Stimulated activated CD8-positive, alpha-beta memory T cell treated with anti-CD3 and anti-CD28 coated beads, Interleukin-4, amount 100 ng/mL, for 48 hours (primary cell): ENCODE data around the gene POU6F2.

ENCODE experiments used
- DNase-seq: peaks from one replicate; pipeline ENCODE4 v3.0.0-alpha.2; 2020

Gene POU6F2

DNA sequence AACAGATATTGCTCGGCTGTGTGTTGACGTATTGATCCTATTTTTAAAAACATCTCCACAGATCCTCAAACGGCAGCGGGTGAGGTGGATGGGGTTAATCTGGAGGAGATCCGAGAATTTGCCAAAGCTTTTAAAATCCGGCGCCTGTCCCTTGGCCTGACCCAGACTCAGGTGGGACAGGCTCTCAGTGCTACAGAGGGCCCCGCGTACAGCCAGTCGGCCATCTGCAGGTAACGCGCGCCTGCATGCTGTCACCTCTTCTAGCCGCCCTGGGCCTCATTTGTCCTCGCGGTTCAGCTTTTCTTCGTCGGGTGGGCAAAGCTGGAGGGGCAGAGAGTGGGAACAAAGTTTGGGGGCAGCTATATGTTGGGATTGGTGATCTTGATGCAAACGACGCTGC lies 482.8 kb downstream of the POU6F2 start:
- DNase-seq = no peak

DNA sequence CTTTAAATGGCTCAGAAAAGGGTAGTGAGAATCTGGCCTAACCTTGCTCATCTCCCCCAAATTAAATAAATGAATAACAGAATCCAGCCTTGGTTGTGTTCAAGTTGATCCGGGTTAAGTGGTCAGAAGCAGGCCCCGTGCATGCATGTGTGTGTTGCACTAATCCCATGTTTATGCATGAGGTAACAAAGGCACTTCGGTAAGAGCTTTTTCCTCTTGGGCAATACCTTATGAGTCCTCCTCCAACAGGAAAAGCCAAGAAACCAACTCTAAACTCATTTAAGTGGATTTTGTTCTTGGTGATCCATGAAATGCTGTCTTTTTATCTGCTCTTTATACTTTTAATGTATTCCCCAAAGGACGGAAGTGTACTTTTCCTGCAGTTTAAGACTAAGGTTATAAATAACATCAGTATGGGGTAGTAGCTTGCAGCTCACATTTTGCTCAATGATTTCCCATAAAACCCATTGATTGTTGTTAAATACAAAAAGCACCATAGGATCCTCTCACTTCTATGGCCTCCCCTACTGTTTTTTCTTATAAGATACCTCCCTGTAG lies 483.6 kb downstream of the POU6F2 start:
- DNase-seq = no peak

DNA sequence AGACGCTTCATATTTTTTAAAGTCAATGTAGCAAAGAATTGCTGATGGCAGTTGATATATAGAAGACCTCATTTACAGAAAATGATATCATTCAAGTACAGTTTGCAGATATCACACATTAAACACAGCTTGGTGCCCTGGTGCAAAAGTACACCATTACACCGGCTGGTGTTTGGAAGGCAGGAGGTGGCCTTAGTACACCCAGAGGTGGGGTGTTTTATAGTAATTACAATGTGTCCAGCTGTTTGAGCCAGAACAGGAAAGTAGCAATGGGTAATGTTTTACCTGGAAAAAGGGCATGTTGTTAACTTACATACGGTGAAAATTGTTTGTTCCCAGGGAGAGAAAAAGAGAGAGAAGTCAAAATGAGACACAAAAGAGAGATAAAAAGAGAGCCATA lies 485.5 kb downstream of the POU6F2 start:
- no peak for DNase-seq

DNA sequence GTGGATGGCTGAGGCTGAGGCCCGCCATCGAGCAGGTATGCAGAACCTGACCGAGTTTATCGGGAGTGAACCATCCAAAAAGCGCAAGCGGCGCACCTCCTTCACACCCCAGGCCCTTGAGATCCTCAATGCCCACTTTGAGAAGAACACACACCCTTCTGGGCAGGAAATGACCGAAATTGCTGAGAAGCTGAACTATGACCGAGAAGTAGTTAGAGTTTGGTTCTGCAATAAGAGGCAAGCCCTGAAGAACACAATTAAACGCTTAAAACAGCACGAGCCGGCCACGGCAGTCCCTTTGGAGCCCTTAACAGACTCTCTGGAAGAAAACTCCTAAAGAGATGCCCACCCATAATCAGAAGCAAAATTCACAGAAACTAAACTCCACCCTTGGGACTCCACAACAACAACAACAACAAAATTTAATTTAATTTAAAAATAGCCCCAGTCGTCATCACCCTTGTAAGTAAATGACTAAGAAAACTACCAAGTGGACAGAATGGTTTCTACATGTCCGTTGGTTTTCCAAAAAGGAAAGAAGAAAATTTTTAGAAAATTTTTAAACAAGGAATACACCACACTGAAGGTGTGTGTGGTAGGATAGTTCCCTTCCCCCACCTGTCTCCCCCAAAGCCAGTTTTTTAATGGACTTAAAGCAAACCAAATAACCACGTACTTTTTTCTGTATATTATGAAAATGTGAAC lies 486.8 kb downstream of the POU6F2 start:
- DNase-seq = no peak

DNA sequence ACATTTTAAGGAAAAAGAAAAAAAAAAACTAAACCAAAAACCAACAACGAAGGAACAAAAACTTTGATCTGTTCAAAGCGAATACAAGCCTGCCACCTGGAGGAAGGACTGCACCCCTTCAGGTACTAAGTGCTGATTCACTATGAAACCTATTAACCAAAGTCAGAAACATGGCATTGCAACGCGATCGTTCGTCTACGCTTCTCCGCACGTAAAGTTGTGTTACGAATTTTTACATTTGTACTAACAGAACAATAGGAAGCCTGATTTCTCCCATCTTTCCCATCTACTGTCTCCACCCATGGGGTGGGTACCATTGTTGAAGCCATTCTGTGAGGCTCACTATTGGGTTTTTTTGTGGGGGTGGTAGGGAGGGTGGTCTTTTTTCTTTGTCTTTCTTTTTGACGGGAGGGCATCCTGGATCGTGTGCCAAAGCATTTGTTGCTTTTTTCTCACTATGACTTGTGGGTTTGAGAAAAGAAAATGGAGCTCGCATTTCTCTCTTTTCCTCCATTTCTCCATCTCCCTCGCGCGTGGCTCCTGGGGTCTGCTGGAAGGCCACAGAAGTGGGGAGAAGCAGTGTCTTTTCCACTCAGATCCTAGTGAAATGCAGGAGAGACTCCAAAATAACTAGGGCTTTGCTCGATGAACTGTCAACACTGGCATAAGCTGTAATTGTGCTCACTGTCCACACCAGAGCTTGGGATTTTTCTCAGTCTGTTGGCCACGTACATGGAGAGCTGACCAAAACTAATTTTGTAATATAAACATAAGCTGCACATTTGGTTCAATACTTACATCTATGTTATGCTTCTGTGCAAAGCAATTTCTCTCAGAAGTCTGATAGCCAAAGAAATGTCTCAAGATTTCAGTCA lies 487.6 kb downstream of the POU6F2 start:
- peak; percentile 40 for DNase-seq

DNA sequence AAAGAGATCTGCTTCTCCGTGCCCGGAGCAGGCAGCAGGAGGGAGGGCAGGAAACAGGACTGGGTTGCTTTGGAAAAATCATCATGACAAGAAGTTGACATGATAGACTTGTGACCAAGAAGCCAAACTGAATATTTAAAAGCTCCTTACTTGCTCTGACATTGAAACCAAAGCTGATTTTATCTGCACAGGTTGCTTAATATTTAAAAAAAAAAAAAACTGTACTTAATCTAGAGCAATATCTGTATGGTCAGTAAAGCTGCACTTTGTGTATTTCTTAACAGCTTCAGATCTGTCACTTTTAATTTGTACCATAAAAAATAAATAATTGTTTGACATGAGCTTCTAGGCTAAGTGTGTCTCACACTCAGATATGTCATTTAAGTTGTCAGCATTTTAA lies 490.6 kb downstream of the POU6F2 start:
- no peak for DNase-seq

DNA sequence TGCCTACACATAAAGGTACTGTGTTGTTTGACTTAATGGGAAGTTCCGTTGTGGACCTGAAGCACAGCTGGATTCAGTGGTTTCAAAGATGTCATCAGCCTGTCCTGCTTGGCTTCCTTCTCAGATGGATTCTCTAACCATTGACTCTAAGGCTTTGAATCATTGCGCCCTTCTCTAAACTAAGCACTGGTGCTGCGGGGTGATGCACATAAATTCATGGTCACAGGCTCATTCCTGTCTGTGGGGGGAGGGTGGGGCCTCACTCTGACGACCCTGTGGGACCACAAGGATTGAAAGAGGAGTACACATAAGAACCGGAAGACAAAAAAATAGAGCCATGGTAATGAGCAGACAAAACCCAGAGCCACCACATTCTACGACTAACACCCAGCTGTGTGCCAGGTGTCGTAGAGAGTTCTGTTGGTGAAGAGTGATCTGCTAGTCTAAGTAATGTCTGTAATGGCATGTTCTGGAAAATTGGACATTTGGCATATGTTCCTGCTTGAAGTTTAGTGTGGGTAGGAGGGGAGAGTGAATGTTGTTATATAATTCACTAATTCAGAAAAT lies 491.2 kb downstream of the POU6F2 start:
- DNase-seq = no peak

DNA sequence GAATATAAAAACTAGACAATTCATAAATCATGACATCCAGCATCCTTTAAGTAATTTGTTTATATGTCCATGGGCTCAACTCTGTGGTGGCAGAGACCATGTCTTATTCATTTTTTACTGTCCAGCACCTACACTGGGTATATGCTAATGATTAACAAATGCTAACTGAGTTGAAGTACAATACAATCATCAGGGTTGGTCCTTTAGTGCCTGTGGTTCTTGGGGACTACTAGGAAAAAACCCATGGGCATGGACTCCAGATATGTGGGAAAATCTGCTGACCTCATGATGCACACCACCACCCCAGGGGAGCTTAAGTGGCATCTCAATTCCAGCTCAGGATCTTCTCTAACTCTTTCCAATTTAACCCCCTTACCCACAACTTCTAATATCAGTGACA lies 503.2 kb downstream of the POU6F2 start:
- DNase-seq = no peak

DNA sequence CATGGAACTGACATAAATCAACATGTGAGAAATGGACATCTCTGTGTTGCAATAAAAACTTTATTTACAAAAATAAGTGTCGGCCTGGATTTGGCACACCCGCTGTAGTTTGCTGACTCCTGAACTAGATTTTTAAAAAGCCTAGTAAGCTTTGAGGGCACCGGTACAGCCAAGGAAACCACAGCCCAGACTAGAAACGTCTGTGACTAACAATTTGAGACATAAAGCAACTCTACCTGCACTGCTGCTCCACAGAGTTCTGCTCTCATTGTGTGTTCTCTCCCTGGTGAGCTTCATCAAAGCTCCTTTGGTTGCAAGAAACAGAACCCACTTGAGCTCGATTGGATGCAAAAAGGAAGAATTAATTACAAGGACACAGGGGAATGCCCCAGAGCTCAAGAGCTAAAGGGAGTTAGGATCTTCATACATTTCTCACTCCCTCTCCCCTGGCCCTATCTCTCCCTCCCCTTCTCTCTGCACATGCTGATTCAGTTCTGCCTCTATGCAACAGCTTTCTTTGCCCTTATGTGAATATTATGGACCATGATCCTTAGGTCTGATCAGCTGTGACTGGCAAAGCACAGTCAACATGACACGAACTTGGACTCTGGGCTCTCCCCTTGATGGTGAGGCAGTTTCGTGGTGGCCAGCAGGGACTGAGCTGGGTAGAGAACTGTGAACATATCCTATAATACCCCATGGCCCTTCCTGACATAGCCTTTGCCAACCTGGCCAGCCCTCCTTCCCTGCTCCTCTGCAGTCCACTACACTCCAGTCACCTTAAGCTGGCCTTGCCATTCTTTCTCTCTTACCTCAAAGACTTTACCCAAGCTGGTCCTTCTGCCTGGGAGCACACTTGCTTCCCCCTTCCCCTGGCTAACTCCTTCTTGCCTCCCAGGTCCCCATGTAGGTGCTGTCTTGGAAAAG lies 511.0 kb downstream of the POU6F2 start:
- no peak for DNase-seq

DNA sequence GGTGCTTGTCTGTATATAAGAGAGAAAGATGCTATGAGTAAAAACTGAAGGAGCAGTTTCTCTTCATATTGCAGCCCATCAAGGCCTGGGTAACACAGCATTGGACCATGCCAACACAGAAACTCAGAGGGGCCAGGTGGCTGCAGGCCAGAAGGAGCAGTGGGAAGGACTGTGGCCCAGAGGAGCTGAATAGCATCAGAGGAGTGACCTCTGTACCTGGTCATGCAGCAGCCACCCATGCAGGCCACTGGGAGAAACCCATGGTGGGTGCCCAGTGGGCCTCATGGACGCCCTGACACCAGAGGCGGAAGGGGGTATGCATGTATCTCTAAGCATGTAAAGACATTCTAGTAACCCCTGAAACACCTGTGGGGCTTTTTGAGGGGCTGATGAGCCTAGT lies 512.6 kb downstream of the POU6F2 start:
- DNase-seq = no peak

DNA sequence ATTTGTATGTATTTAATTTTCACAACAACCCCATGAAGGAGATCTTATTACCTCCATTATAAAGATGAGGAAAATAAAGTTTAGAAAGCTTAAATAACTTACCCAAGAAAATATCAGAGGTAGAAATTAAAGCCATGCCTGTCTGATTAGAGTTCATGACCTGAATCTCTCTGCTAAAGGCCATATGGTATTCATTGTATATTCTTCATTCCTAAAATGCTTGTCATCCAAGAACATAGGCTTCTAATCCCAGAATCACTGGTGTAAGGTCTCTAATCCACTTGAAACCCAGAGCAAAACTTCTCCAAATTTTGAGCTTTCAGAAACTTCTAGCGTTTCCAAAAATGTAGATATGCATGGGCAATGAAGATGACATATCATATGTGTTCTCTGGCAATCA lies 516.2 kb downstream of the POU6F2 start:
- no peak for DNase-seq

DNA sequence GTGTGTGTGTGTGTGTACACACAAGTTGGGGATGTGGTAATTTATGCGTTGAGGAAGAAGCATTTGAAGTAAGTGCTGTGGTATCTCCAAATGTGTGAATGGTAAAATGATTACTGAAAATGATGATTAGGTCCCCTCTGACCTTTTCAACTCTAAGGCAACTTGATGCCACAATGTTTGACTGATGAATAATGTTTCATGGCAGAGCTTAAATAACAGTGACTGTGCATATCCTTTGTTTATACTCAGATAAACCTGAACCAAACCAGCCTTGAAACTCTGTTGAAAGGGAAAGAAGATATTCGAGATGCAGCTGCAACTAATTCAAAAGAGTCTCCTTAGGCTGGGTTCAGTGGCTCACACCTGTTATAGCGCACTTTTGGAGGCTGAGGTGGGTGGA lies 523.6 kb downstream of the POU6F2 start:
- DNase-seq = no peak

DNA sequence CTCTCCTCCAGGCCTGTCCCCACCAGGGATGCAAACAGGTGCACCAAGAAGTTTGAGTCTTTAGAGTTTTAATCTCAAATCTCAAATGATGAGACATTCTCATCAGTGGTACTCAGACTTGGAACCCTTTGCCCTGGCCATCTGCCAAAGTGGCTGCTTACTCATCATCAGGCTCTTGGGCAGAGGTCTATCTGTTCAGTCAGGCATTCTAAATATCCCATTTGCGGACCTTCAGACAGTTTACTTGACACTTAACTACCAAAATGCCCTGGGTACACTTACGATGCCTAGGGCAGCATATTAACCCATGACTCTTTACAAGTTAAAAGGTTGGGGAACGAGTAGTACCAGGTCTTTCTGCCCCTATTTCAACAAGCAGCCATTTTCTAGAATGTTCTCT lies 527.3 kb downstream of the POU6F2 start:
- no peak for DNase-seq

DNA sequence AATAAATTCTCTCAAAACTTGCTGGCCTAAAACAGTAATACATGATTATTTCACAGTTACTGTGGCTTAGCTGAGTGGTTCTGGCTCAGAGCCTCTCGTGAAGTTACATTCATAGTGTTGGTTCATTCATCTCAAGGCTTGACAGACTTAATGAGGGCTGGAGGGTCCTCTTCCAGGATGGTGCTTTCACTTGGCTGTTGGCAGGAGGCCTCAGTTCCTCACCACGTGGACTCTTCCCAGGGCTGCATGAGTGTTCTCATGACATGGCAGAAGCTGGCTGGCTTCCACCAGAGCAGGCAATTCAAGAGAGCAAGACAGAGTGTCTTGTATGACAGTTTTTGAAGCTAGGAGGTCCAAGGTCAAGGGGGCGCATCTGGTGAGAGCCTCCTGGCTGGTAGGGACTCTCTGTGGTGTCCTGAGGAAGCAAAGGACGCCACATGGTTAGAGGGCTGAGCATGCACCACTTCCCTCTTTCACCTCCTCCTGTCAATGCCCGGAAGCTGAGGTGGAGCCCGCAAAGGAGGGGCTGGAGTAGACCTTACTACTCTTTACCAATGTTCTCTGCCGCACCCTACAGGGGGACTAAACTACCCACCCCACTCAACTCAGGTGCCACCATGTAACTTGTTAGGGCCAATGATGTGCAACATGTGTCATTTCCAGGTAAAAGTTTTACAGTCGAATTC lies 530.3 kb downstream of the POU6F2 start:
- DNase-seq = no peak

DNA sequence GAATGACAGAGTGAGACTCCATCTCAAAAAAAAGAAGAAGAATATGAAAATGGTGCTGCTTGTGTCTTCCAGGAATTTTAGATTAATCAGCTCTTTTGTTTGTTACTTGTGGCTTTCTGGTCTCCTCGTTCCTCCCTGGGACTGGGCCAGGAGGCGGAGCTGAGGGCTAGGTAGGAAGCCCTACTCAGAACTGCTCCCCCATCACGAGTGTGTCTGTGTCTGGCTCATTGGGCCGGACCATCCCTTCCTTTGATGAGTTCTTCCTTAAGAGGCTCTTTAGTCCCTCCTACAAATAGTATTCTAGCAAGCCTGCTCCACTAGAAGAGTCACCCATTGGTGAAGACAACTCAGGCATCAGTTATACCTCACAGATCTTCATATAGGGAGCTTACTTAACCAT lies 531.7 kb downstream of the POU6F2 start:
- no peak for DNase-seq

DNA sequence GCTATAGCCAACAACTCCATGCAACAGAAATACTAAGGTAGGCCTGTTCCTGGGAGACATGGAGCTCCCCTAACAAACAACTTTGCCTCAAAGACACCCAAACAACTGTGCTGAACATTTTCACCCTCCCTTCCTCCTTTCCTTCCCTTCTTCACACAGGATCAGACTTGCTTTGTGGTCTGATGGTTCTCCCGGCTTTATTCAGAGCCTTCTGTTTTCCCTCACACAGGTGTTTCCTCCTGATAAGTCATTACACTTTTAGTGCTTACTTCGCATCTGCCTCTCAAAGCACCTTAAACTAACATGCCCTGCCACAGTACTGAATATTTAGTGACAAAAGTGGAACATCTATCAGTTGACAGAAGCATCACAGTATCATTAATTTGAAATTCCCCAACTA lies 532.2 kb downstream of the POU6F2 start:
- DNase-seq = no peak

DNA sequence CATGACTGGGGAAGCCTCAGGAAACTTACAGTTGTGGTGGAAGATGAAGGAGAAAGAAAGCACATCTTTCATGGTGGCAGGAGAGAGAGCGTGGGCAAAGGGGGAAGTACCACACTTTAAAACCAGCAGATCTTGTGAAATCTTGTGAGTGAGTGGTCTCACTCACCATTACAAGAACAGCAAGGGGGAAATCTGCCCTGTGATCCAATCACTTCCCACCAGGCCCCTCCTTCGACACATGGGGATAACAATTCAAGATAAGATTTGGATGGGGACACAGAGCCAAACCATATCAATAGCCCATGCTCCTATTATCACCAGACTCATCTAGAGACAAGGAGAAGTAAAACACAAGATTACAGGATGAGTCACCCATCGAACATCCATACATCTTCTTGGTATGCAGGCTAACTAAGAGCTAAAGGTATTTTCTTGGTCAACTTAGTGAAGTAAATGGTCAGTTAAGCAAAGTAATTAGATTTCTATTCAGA lies 533.2 kb downstream of the POU6F2 start:
- no peak for DNase-seq

DNA sequence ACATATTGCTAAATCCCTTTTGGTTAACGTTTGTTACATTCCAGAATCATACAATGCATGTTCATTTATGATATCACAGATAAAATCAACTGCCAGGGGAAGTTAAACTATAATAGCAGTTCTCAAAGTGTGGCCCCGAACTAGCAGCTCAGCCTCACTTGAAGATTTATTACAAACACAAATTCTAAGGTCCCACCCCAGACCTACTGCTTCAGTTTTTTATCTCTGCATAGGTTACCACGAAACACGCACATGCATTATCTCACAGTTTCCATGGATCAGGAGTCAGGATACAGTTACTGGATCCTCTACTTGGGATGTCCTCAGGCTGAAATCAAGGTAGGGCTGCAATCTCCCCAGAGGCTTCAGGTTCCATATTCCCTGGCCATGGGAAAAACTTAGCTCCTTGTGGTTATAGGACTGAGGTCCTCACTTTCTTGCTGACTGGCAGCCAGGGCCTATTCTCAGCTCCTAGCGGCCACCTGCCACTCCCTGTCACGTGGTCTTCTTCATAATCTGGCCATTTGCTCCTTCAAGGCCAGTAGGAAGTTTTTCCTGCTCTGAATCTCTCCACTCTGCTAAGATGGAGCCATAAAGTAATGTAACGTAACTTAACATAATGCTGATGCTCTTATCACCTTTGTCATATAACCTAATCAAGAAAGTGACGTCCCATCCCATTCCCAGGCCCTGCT lies 538.0 kb downstream of the POU6F2 start:
- no peak for DNase-seq

DNA sequence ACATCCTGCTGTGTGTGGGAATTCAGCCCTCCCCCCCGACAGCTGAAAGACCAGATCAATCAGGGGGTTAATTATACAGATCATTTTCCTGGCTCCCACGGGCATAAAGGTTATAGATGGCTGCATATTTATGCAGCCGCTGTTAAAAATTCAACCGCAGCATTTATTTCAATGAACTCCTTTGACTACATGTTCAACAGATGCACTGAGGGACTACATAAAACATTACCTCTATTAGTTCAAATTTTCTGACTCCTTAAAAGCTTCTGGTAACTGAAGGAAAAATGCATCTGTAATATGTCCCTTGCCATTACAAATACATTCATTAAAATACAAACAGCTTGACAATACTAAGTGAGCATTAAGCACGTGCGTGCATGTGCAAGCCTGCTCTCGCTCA lies 538.8 kb downstream of the POU6F2 start:
- no peak for DNase-seq

DNA sequence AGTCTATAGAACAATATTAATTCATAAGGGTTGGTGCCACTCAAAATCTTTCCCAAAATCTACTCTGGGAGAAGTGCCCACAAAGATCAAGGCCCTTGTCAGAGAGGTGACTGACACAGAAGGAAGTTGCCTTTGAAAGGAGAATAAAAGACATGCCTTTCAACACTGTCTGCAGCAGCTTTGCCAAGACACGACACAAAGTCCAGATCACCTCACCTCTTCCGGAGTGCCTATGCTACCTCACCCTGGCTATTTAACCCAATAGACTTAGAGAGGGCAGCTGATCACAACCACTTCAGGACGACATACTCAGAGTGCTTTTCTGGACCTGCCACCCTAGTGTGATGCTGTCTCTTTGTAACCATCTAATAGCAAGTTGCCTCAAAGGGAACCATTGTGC lies 539.5 kb downstream of the POU6F2 start:
- DNase-seq = no peak
